Lung (tissue), 12 donors: ENCODE results near the gene EPB41. TPM values are rescaled to one million over a fixed set of nuclear protein-coding genes. Genes with fewer than 3 reads are reported as not detected.

Source experiments
- ATAC-seq: fragments of 200-7000 bp; cut with Tn5 transposase; one replicate; pipeline ENCODE4 v1.9.1; 2020; ENCODE audit warnings: moderate number of reproducible peaks; ENCODE audit not compliant: insufficient read depth, low FRiP score
- DNase-seq, 3 donors: peaks; one replicate each; pipeline ENCODE4 v3.0.0-alpha.2; 2013 to 2017
- H3K27ac ChIP-seq, 2 donors: one replicate each; pipeline ENCODE4 v1.5.1; 2013; ENCODE audit warnings: mild to moderate bottlenecking in 2 of 2, moderate library complexity in 2 of 2, control low read depth in 1 of 2, inconsistent platforms in 1 of 2, low read depth in 1 of 2, low read length in 1 of 2
- H3K27me3 ChIP-seq, 3 donors: one replicate each; pipeline ENCODE4 v1.5.1; 2013; ENCODE audit warnings: low read length in 2 of 3; ENCODE audit not compliant: control insufficient read depth in 3 of 3, insufficient read depth in 3 of 3
- H3K36me3 ChIP-seq, 4 donors: one replicate each; pipeline ENCODE4 v1.5.1; 2013; ENCODE audit warnings: low read length in 4 of 4, mild to moderate bottlenecking in 1 of 4, moderate library complexity in 1 of 4; ENCODE audit not compliant: control insufficient read depth in 4 of 4, insufficient read depth in 4 of 4
- H3K4me1 ChIP-seq, 5 donors: one replicate each; pipeline ENCODE4 v1.5.1; 2013; ENCODE audit warnings: low read length in 5 of 5, mild to moderate bottlenecking in 2 of 5, moderate library complexity in 1 of 5; ENCODE audit not compliant: control insufficient read depth in 5 of 5, insufficient read depth in 5 of 5
- H3K4me3 ChIP-seq: one replicate; pipeline ENCODE4 v1.5.1; 2013; ENCODE audit warnings: mild to moderate bottlenecking, control low read depth, moderate library complexity
- H3K9ac ChIP-seq, 2 donors: one replicate each; pipeline ENCODE4 v1.5.1; 2013; ENCODE audit warnings: low read length in 2 of 2, control low read depth in 1 of 2; ENCODE audit not compliant: insufficient read depth in 1 of 2
- H3K9me3 ChIP-seq, 4 donors: one replicate each; pipeline ENCODE4 v1.5.1; 2013; ENCODE audit warnings: low read length in 3 of 4, mild to moderate bottlenecking in 1 of 4, moderate library complexity in 1 of 4; ENCODE audit not compliant: control insufficient read depth in 4 of 4, insufficient read depth in 3 of 4
- WGBS, 2 donors: extraction: QIAGEN DNeasy Blood & Tissue Kit; methylation state at CpG; one replicate each; pipeline ENCODE4 v1.1.7; 2013; 5-methylcytosine and 5-hydroxymethylcytosine counted together
- polyA plus RNA-seq, 2 donors: library from polyadenylated mRNA; stranded (reverse); fragments of 200-250 nt; gene quantifications; one replicate each; pipeline ENCODE4 v1.2.1, GENCODE V29; 2013
- total RNA-seq, 2 donors: library from RNA; depleted of rRNA in 1 of 2; stranded (reverse); fragments of >200 nt in 1 of 2; gene quantifications; one replicate each; pipeline ENCODE4 v1.2.1, GENCODE V29; 2014 to 2021
- TF ChIP-seq, protein P1 (sequence below): IDR thresholded peaks from 2 replicates; pipeline ENCODE4 v1.5.1; 2012; ENCODE audit warnings: mild to moderate bottlenecking; ENCODE audit errors: control extremely low read depth, extremely low read depth
- donor health status: control.
- donor health status: control.
- donor health status: Bipolar disorder and iron deficiency.
- donor health status: healthy.
- donor health status: DM: yes; HTN: yes; CAD: no.

EPB41 gene
- total and polyA plus RNA-seq, 4 donors, result 10.4 to 69.0 (median 33.3) TPM

DNA sequence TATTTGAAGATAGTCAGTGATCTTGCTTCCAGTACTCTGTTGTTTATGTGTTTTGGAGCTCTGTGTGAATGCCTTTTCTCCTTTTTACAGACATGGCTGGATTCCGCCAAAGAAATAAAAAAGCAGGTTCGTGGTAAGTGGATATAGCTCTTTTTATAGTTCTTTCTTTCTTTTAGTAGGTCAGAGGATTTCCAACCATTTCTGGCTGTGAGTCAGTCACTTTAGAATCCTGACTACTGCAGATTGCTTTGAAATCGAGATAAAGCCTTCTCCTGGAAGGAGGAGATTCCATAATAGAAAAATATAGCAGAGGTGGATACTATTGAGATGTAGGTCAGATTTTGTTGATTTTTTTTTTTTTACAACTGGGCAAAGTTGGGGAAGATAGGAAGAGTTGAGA lies 97.4 kb downstream of the EPB41 start:
- Histone ChIP-seq H3K27me3 (no peaks in the 10 kb centered on the region), H3K27ac (no peak overlapping the region), H3K9ac (no peak overlapping the region), H3K4me1 (no peaks in the 10 kb centered on the region), H3K9me3 (peaks cover 0 to 2% (median 0%) of the 10 kb centered on the region in 4 donors), H3K4me3 (no peak overlapping the region), H3K36me3 (no peaks in the 10 kb centered on the region)
- DNase-seq, result no peak
- TF ChIP-seq, protein P1, sequence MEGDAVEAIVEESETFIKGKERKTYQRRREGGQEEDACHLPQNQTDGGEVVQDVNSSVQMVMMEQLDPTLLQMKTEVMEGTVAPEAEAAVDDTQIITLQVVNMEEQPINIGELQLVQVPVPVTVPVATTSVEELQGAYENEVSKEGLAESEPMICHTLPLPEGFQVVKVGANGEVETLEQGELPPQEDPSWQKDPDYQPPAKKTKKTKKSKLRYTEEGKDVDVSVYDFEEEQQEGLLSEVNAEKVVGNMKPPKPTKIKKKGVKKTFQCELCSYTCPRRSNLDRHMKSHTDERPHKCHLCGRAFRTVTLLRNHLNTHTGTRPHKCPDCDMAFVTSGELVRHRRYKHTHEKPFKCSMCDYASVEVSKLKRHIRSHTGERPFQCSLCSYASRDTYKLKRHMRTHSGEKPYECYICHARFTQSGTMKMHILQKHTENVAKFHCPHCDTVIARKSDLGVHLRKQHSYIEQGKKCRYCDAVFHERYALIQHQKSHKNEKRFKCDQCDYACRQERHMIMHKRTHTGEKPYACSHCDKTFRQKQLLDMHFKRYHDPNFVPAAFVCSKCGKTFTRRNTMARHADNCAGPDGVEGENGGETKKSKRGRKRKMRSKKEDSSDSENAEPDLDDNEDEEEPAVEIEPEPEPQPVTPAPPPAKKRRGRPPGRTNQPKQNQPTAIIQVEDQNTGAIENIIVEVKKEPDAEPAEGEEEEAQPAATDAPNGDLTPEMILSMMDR, result no peak
- no peak for ATAC-seq
- 91 to 96% methylated on average over 3 of the region's 3 CpGs for WGBS, 2 donors

DNA sequence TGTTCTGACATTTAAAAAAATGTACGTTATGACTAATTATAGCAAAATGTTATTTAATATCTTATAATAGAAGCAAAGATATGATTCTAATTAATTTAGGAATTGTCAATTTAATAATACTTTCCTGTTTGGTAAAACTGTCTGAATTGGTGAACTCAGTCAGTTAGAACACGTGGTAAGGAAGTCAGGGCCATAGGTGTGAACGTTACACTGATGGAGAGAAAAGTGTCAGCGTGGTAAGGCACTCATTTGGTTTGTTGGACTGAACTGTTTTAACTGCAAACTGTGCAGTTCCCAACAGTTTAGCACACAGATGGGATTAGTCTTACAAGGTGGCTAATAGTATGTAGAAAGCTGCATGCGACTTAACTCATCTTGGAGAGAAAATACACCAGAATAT lies 102.9 kb downstream of the EPB41 start:
- Histone ChIP-seq H3K9ac (no peak overlapping the region), H3K4me3 (no peak overlapping the region), H3K4me1 (no peaks in the 10 kb centered on the region), H3K36me3 (peaks cover 0 to 5% (median under 1%) of the 10 kb centered on the region in 4 donors), H3K27ac (no peak overlapping the region), H3K9me3 (no peaks in the 10 kb centered on the region), H3K27me3 (no peaks in the 10 kb centered on the region)
- DNase-seq (no peak), ATAC-seq (no peak)
- TF ChIP-seq, protein P1, result no peak
- 87 to 92% methylated on average over 5 of the region's 5 CpGs for WGBS, 2 donors

DNA sequence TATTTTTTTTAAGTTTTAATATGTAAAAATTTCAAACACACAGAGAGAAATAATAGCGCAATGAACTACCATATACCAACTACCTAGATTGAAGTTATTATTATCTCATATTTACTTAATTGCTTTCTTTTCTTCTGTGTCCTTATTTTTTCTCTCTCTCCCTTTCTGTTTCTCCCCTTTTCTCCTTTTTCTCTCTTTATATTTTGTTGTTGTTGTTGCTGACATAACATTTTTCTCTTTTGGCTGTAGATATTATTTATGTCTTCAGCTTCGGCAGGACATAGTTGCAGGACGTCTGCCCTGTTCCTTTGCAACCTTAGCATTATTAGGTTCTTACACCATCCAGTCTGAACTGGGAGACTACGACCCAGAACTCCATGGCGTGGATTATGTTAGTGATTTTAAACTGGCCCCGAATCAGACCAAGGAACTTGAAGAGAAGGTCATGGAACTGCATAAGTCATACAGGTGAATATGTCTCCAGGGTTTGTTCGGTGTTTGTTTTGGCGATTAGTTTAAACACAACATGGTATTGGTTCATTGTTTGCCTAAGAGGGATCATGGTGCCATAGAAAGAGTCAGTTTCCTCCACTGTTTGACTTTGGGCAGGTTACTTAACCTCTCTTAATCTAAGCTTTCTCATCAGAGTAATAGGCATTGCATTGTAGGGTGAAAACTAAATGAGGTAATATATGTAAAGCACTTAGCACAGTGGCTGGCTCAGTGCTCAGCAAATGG lies 103.8 kb downstream of the EPB41 start:
- WGBS, 2 donors, result 81 to 89% methylated on average over 8 of the region's 8 CpGs
- H3K4me3 ChIP-seq, result no peak overlapping the region
- ATAC-seq (no peak), DNase-seq (no peak)
- TF ChIP-seq, protein P1, result no peak
- H3K27ac ChIP-seq, result no peak overlapping the region
- H3K36me3 ChIP-seq, result peaks cover 0 to 5% (median under 1%) of the 10 kb centered on the region in 4 donors
- H3K4me1 ChIP-seq, result no peaks in the 10 kb centered on the region
- H3K9me3 ChIP-seq, result no peaks in the 10 kb centered on the region
- no peaks in the 10 kb centered on the region for H3K27me3 ChIP-seq
- H3K9ac ChIP-seq, result no peak overlapping the region

DNA sequence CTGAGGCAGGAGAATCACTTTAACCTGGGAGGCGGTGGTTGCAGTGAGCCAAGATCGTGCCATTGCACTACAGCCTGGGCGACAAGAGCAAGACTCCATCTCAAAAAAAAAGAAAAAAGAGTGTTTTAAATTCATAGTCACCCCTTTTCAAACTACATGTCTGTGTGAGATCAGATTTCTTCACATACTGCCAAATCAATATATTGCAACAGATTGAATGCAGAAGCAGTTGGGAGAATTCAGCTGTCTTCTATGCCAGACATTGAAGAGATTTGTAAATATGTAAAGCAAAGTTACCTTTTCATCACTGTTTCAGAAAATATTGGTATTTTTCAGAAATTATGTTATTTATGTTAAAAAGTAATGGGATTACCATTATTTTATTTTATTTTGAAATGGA lies 108.3 kb downstream of the EPB41 start:
- H3K9me3 ChIP-seq, result peaks cover 0 to 2% (median 0%) of the 10 kb centered on the region in 4 donors
- peaks cover 0 to 1% (median 0%) of the 10 kb centered on the region in 5 donors for H3K4me1 ChIP-seq
- H3K27ac ChIP-seq, result no peak overlapping the region
- no peak for ATAC-seq
- no peak overlapping the region for H3K4me3 ChIP-seq
- no peak for DNase-seq
- no peak overlapping the region for H3K9ac ChIP-seq
- TF ChIP-seq, protein P1, result no peak
- WGBS, 2 donors, result 98% methylated on average over 3 of the region's 3 CpGs
- peaks cover 0 to 5% (median 2%) of the 10 kb centered on the region in 4 donors for H3K36me3 ChIP-seq
- no peaks in the 10 kb centered on the region for H3K27me3 ChIP-seq
